DND-41 (cell line): ENCODE results near the gene ZIC1.

ENCODE experiments used
- CTCF ChIP-seq: IDR thresholded peaks from 2 replicates; pipeline ENCODE4 v1.5.1; 2012; ENCODE audit warnings: borderline replicate concordance, low read length, moderate library complexity, mild to moderate bottlenecking; ENCODE audit not compliant: poor library complexity, severe bottlenecking; ENCODE audit errors: extremely low read depth
- EZH2 ChIP-seq: IDR thresholded peaks from 3 replicates; pipeline ENCODE4 v1.6.1; 2012; ENCODE audit warnings: borderline replicate concordance, low read depth, mild to moderate bottlenecking, moderate library complexity, low read length, inconsistent platforms; ENCODE audit not compliant: severe bottlenecking

GRCh38 chr3:147361454-147362420, 47.4 kb upstream of the ZIC1 start:
- TF ChIP-seq CTCF = peak; percentile 57
- no peak for TF ChIP-seq EZH2
